HG03045 (cell line): Measurements from ENCODE around the gene IQSEC1.

Experiments used
- ATAC-seq: cut with Tn5 transposase; IDR thresholded peaks from one replicate; pipeline ENCODE4 v1.9.1; 2021; ENCODE audit warnings: mild to moderate bottlenecking, moderate library complexity; ENCODE audit not compliant: unreplicated experiment

Gene IQSEC1

DNA sequence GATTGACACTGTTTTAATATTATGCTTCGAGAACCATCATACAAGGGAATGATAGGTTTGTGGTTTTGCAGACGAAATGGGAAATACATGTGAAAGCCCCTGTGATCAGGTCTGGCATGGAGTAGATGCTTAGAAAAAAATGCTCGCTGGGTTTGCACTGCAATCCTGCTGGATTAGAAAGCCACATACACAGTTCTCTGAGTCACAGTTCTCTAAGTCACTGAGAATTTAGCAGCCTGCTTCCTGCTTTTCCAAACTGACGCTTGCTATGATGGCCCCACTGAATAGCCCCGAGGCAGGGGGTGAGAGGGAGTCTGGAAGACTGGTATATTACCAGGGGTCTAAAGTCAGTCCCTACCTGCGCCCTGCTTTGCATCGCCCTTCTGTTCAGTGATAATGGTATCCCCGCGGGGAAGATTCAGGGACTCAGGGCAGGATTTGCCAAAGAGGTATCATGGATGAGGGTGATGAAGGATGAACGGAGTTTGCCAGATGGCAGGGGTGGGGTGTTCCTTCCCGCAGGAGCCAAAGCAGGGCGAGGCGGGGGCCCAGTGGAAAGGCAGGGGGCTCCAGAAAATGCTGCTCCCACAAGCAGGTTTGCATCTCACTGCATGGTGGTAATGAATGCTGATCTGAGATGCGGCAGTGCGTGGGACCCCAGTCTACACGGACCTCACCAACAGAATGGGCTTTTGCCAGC, 82.3 kb downstream of the IQSEC1 start:
- no peak for ATAC-seq

DNA sequence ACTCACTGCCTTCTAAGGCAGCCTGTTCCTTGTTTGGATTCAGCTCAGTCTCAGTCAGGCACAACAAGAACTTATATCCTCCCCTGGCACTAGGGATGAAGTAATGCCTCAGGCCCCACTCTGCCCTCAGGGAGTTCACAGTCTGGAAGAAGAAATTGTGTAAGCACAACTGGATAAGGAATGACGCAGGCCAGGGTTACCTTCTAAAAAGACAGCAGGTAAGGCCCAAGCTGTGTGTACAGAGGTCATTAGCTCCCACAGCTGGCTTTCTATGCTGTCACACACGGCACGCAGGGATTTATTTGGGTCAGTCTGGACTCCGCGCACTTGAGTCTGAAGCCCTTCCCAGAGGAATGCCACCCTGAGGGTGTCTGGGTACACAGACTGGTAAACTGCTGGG, 82.9 kb downstream of the IQSEC1 start:
- no peak for ATAC-seq

DNA sequence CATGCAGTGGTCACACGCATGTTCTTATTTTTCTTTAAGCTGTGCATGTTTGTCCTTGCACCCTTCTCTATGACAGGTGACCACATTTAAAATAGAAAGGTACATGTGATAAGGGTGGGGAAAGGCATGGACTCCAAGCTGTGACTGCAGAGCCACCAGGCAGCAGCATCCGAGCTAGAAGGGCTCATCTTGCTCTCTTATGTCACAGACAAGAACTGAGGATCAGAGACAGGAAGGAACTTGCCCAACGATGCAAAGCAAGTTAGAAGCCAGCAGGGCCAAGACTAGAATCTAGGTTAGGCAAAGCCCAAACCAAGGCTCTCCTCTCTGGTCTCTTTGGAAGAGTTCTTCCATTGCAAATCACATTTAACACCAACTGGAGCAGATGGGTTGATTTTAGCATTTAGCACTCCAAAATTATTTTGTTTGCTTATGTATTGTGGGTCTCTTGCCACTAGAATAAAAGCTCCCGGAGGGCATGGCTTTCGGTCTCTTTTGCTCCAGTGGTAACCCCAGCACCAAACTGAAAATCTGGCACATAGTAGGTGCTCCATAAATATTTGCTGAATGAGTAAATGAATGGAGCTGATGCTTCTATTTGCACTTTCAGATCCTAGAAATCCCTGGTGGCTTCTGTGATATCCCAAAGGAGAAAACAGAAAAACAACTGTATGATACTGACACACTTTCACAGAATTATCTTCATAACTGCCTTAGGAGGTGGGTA, 84.3 kb downstream of the IQSEC1 start:
- ATAC-seq = no peak

DNA sequence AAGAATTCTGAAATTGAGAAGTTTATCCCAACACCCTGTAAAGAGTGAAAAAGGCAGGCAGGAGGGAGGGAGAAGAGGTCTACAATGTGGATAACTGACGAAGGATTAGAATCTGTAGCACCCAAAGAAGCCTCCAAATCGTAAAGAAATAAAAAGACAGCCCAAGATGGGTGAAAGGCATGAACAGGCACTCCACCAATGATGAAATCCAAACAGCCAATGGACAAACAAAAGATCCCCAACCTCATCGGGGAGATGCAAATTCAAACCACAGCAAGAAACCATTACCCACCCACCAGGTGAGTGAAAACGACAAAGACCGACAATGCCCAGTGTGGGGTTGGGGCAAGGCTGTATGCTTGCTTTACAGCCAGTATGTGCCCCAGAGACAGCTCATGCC, 85.6 kb downstream of the IQSEC1 start:
- no peak for ATAC-seq

DNA sequence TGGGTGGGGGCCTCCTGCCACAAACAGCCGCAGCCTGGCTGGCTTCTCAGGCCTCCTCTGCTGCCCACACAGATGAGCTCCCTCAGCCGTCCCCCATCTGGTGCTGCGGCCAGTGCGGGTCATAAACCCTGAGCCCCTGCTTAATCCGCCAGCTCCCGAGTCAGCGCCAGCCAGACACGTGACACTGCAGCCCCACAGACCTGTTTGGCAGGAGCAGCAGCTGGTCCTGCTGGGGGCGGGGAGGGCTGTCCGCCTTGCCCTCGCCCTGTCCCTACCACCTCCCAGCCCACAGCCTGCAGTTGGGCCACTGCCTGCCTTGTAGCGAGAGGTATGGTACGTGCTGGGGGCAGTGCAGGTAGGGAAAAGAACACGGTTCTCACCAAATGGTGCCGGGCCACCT, 86.2 kb downstream of the IQSEC1 start:
- no peak for ATAC-seq

DNA sequence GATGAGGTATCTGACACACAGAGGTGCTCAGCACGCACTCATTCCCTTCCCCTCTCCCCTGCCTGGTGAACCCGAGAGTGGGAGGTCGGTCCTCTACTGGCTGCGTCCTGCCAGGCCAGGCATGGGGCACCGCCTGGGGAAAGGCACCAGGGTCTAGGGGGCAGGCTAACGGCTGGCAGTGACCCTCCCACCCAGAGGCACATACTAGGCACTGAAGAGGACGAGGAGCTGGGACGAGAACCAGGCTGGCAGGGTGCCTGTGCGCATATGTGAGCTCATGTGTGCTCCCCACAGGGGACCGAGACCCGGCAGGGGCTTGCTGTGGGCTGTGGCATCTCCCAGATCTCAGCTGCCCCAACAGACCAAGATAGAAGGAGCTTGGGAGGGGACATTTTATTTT, 86.7 kb downstream of the IQSEC1 start:
- ATAC-seq = no peak

DNA sequence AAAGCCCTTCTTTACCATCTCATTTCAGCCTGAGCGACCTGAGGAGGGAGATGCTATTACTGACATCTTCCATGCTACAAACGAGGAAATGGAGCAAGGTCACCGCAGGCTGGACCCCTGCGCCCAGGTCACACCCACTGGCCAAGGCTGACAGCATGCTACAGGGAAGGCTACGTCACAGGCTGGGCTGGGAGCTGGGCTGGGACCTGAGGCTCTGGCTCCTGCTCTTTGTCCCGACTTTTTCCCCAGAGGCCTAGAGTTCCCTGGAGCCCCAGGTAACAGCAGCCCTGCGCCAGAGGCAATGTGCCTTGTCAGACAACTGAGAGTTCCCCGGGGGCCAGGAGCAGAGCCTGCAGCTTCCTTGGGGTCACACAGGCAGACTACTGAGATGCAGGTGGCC, 87.2 kb downstream of the IQSEC1 start:
- ATAC-seq = no peak

DNA sequence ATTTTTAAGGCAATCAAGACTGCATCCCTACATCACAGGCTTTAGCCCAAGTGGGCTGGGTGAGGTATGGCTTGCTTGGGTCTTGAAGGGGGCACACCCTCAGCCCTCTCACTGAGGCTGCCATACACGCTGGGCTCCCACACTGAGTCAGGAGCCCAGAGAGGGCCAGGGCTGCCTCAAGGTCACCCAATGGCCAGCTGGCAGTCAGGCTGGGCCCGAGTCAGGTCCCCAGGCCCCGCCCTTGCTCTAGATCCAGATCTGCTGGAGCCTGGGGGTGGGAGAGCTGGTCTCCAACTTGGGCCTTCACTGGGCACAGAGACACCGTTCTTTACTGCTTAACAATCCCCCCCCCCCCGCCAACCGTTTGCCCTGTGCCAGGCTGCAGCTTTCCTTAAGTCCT, 88.1 kb downstream of the IQSEC1 start:
- ATAC-seq = no peak

DNA sequence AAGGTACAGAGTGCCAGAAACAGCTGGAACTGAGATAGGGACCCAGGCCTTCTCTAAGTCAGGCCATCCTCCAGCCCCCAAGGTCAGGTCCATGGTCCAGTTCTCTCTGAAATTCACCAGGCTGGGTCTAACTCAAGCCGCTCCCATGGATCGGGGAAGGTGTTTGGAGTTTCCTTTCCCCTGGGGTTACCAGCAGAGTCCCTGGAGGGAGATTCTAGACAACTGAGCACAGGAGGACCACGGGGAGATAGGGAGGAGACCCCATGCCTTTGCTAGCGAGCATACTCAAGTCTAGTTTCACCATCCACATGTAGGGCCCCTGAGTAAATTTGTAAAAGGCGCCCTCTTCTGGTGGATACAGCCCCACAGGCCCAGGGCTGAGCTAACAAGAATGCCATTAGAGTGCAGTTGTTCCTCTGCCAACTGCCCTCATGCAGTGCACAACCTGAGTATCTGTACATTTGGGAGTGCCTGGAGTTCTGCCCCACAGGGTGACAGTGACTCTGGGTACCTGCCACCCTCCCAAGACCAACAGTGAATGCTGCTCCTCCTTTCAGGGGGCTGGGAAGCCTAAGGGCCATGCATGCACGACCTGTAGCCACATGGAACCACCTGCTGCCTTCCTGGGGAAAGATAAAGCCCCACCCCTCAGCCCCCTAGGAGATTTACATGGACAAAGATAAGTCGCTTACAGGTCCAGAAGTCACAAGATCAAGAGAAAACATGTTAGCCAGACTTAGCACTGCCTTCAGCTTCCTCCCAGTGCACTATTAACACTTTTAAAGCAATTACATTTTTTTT, 89.0 kb downstream of the IQSEC1 start:
- no peak for ATAC-seq

DNA sequence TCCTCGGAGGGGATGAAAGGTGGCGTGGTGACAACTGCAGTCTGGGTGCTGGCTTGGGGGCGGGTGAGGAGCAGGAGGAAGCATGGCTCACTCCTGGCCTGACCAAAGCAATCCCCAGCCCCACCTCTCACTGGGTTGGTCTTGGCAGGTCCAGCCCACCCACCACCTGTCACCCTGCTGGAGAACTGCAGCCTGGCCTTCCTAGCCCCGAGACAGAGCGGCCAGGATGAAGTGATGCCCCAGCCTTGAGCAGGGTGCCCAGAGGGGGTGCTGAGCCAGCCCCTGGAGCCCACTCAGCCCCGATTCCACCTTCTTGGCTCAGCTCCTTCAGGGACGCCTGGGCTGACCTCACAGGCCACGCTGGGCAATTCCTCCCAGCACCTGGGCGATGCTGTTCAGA, 89.9 kb downstream of the IQSEC1 start:
- ATAC-seq = no peak

DNA sequence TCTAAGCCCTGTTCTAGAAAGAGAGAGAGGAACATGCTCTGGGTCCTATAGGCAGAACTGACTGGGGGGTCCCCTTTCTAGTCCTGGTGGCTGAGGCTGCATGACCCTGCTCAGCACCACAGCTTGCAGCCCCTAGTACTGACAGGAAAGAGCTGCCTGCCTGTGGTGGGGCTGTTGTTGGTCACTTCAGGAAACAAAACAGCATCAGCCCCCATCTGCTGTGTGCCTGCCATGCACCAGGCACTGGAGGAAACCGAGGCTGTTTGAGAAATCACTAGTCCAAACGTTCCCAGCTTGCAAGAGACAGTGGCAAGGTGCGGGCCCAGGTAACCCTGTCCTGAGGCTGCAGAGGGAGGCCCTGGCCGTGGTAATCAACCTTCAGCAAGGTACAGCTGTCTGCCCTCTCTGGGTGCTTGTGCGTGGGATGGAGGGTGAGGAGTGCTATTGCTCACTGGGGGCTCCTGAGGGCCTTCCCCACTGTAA, 90.6 kb downstream of the IQSEC1 start:
- ATAC-seq = peak; percentile 47

DNA sequence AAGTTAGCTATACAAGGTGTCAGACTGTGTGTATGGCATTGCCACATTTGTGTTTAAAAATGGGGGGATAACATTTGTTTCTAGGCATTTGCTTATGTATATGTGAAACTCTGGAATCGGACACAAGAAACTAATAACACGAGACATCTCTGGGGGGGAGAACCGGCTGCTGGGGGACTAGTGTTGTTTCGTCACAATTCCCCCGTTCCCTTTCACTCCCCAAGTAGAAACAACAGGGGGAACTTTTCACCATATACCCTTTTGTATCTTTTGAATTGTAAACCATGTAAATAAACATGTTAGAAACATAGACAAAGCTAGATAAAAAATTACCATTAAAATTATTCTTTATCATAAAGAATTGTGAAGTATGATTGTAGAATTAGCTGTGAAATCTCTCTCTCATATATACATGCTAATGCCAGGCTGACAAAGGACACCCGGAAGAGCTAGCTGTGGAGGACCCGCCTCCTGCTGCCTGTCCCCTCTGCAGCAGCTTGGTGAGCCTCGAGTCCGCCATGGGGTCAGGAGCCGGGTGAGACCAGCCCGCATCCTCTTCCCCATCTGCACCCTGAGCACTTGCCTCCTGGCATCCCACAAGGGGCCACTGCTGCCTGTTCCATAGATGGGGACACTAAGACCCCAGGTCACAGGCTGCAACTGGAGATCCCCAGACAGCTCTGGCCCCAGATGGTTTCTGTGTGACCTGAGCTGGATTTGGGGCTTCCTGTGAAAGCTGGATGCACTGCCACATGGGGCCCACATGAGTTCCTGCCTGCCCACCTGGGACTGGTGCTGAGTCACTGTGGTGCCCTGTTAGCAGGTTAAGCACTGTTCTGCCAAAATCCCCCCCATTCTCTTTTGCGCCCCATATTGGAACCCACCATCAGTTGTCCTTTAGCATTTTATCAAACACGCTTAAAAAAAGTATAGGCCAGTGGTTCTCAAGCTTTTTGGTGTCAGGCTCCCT, 91.6 kb downstream of the IQSEC1 start:
- ATAC-seq = no peak

DNA sequence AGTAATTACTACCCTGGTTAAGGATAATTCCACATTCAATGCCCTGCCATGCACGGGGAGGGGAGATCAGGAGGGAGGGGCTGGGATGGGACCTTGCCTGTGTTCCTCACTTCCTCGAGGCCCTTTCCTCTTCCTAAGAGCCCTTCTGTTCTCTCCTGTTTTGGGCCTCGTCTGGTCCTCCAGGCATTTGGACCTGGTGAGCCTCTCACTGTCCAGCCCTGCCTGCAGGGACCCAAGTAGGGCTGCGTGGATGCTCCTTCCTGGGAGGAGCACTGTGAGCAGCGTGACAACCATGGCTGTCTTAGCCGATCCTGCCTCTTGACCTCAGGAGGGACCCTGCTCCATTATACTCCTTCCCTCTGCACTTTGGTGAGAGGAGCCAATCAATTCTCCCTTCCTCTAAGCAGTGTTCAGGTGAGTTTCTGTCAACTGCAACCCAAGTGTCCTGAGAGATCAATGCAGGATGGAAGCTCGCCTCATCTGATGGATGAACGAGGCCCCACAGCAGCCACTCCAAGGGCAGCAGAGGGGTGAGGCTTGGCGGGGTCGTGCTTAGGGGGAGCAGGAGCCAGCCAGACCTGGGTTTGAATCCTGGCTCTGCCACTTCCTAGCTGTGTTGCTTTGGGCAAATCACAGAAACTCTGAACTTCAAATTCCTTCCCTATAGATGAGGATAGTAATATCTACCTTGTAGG, 92.5 kb downstream of the IQSEC1 start:
- ATAC-seq = no peak

DNA sequence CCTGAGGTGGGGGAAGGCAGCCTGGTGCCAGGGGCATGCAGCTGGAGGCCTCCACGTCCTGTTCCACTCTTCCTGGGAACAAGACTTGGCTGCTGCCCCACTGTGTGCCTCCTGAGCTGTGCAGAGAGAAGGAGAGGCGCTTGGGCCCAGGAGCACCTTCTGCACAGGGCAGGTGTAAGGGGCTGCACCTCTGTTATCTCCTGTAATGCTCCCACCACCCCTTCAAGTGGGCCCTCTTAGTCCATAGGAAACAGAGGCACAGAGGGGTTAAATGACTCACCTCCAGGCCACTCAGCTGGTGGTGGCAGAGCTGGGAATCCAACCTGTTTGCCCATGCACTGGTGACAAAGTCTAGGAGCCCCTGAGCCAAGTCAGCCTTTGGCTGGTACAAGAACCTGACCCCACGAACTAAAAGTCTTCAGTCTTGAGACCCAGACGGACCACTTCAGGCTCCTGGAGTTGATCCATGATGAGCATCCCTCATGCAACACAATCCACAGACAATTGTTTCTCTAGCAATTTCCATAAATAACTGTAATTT, 93.2 kb downstream of the IQSEC1 start:
- no peak for ATAC-seq

DNA sequence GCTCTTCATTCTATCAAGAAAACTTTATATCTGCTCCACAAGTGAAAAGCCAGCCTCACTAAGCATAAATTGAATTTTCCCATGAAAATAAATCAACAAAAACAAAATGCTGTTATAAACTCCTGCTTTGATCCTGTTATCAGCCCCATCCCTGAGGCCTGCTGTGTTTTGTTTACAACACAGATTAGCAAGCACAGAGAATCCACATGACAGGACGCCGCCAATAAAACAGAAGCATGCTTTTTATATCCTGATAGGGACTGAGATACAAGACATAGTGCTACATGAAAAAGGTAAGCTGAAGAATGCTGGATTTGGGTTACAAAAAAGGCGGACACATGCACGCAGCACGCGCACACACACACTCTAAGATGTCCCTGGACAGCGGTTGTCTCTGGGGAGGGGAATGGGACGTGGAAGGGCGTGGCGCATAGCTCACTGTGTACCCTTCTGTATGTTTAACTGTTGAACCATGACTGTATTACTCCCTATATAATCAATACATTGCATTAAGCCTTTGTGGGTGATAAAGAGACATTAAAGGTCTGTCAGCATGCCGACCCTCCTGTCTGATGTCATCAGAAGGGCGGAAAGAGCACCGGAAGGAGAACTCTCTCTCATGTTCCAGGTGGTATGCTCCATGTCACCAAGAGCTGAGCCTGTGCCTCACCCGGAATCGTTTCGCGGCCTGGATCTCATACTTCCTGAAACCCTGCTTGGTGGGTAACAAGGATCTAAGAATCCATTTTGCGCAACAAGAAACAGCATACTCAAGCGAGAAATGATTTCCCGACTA, 93.9 kb downstream of the IQSEC1 start:
- no peak for ATAC-seq

DNA sequence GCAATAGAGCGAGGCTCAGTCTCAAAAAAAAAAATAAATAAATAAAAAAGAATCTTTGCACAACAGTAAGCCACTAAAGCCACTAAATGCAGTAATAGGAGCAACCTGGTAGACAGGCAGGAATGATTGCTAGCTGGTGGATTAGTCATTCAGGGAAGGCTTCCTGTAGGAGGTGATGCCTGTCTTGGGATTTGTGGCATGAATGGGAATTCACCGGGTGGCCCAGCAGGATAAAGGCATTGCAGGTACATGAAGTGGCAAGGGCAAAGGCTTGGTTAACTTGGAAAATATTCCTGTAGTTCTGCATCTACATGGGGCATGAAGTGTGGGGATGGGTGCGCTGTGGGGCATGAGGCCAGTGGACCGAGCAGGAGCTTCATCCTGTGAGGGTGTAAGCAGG, 94.5 kb downstream of the IQSEC1 start:
- no peak for ATAC-seq

DNA sequence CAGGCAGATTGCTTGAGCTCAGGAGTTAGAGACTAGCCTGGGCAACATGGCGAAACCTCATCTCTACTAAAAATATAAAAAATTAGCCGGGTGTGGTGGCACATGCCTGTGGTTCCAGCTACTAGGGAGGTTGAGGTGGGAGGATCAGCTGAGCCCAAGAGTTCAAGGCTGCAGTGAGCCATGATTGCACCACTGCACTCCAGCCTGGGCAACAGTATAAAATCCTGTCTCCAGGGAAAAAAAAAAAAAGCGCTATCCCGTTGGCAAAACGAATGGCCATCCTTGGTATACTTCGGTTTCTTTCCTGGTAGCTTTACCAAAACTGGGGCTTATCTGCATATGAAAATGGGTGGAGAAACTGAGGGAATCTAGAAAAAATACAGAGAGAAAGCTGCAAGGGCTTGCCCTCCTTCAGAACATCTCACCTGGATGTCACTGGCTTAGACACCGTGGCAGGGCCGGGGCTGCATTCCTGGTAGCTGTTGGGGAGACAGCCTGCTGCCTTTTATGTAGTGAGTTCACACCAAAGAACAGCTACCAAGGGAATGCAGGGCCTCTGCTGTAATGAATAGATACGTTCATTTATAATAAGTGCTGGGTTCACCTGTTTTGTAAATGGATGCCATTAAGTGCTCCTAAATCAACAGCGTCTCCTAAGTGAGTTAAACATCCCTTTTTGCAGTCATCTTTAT, 96.0 kb downstream of the IQSEC1 start:
- no peak for ATAC-seq

DNA sequence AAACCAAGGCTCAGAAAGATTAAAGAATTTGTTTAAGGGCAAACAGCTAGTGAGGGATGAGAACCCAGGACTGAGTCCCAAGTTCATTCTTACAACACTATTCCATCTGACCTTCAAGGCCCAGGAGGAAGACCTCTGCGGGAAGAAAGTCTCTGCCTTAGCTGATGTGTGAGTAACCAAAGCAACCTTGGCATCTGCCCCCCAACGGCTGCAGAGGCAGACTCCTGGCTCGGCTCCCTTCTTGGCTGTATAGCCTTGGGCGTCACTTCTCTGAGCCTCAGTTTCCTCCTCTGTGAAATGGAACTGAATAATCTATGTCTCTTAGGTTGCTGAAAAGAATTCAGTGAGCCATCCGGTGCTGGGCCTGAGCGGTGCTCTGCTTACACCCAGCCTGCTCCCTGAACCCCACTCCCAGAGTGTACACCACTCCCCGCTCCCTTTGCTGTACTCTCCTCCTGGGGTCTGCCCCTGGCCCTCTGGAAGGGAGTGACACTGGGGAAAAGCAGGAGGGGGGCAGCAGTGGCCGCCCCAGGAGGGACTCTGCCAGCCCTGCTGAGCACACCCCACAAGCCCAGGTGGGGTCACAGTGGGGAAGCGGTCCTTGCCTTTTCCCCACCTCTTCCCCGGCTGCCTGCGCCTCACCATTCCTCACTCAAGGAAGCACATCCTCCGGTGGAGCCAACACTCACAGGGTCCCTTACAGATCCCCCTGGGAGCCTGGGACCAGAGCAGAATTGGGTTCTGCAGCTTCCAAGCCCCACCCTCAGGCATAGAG, 97.3 kb downstream of the IQSEC1 start:
- ATAC-seq = no peak
